ENCODE results near the gene PTX4. TPM values are rescaled to one million over a fixed set of nuclear protein-coding genes. Genes with fewer than 3 reads are reported as not detected.

PTX4 gene
- total RNA-seq, 1 experiment from 2014 or later = not detected

GRCh38 chr16:1506494-1507213 lies 17.9 kb upstream of the PTX4 start:
- Mint-ChIP-seq H3K27ac (ENCODE audit: unreplicated experiment) (no peak overlapping the region), H3K4me1 (ENCODE audit: low read depth, unreplicated experiment) (no peaks in the 10 kb centered on the region), H3K27me3 (ENCODE audit: unreplicated experiment) (no peaks in the 10 kb centered on the region), H3K36me3 (ENCODE audit: insufficient read depth, unreplicated experiment) (peaks cover 61% of the 10 kb centered on the region), H3K9me3 (ENCODE audit: low read depth, unreplicated experiment) (no peaks in the 10 kb centered on the region), H3K4me3 (ENCODE audit: low read depth, unreplicated experiment) (no peak overlapping the region)
- no peak for DNase-seq
- TF ChIP-seq, protein P1, sequence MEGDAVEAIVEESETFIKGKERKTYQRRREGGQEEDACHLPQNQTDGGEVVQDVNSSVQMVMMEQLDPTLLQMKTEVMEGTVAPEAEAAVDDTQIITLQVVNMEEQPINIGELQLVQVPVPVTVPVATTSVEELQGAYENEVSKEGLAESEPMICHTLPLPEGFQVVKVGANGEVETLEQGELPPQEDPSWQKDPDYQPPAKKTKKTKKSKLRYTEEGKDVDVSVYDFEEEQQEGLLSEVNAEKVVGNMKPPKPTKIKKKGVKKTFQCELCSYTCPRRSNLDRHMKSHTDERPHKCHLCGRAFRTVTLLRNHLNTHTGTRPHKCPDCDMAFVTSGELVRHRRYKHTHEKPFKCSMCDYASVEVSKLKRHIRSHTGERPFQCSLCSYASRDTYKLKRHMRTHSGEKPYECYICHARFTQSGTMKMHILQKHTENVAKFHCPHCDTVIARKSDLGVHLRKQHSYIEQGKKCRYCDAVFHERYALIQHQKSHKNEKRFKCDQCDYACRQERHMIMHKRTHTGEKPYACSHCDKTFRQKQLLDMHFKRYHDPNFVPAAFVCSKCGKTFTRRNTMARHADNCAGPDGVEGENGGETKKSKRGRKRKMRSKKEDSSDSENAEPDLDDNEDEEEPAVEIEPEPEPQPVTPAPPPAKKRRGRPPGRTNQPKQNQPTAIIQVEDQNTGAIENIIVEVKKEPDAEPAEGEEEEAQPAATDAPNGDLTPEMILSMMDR (IDR thresholded peaks at IDR 0.05; ENCODE audit: unreplicated experiment) = no peak
- intact Hi-C loops (cut with micrococcal nuclease; ENCODE audit: unreplicated experiment) = no loop called here
- CTCF ChIA-PET = no interaction called here
- BruUV-seq (replicated peaks) = no TSS peak

- CTCF ChIA-PET = no interaction called here
- BruUV-seq (replicated peaks) = no TSS peak
- Mint-ChIP-seq H3K4me3 (ENCODE audit: low read depth, unreplicated experiment) (no peak overlapping the region), H3K27ac (ENCODE audit: unreplicated experiment) (no peak overlapping the region), H3K27me3 (ENCODE audit: unreplicated experiment) (no peaks in the 10 kb centered on the region), H3K4me1 (ENCODE audit: low read depth, unreplicated experiment) (no peaks in the 10 kb centered on the region), H3K9me3 (ENCODE audit: low read depth, unreplicated experiment) (no peaks in the 10 kb centered on the region), H3K36me3 (ENCODE audit: insufficient read depth, unreplicated experiment) (peaks cover 58% of the 10 kb centered on the region)
- TF ChIP-seq, protein P1 (IDR thresholded peaks at IDR 0.05; ENCODE audit: unreplicated experiment) = no peak
- intact Hi-C loops (cut with micrococcal nuclease; ENCODE audit: unreplicated experiment) = no loop called here
- no peak for DNase-seq
Measured at GRCh38 chr16:1505912-1506311, 17.2 kb upstream of the PTX4 start.

- Mint-ChIP-seq H3K27me3 (ENCODE audit: unreplicated experiment) (no peaks in the 10 kb centered on the region), H3K4me3 (ENCODE audit: low read depth, unreplicated experiment) (no peak overlapping the region), H3K27ac (ENCODE audit: unreplicated experiment) (no peak overlapping the region), H3K9me3 (ENCODE audit: low read depth, unreplicated experiment) (no peaks in the 10 kb centered on the region), H3K4me1 (ENCODE audit: low read depth, unreplicated experiment) (no peaks in the 10 kb centered on the region), H3K36me3 (ENCODE audit: insufficient read depth, unreplicated experiment) (peaks cover 51% of the 10 kb centered on the region)
- intact Hi-C loops (cut with micrococcal nuclease; ENCODE audit: unreplicated experiment) = no loop called here
- TF ChIP-seq, protein P1 (IDR thresholded peaks at IDR 0.05; ENCODE audit: unreplicated experiment) = no peak
- no peak for DNase-seq
- CTCF ChIA-PET = interaction anchor here (0.7 kb wide), 1 partner anchor 43 kb away, joined by 3 read pairs; no protein-coding TSS in a partner anchor
- no TSS peak for BruUV-seq (replicated peaks)
Measured at GRCh38 chr16:1505073-1505844, 16.5 kb upstream of the PTX4 start.

- CTCF ChIA-PET = interaction anchor here (0.6 kb wide), 1 partner anchor 1417 kb away, joined by 11 read pairs; no protein-coding TSS in a partner anchor
- intact Hi-C loops (cut with micrococcal nuclease; ENCODE audit: unreplicated experiment) = no loop called here
- Mint-ChIP-seq H3K27ac (ENCODE audit: unreplicated experiment) (no peak overlapping the region), H3K36me3 (ENCODE audit: insufficient read depth, unreplicated experiment) (peaks cover 53% of the 10 kb centered on the region), H3K4me1 (ENCODE audit: low read depth, unreplicated experiment) (no peaks in the 10 kb centered on the region), H3K4me3 (ENCODE audit: low read depth, unreplicated experiment) (no peak overlapping the region), H3K9me3 (ENCODE audit: low read depth, unreplicated experiment) (no peaks in the 10 kb centered on the region), H3K27me3 (ENCODE audit: unreplicated experiment) (no peaks in the 10 kb centered on the region)
- TF ChIP-seq, protein P1 (IDR thresholded peaks at IDR 0.05; ENCODE audit: unreplicated experiment) = no peak
- no peak for DNase-seq
- no TSS peak for BruUV-seq (replicated peaks)
Measured at GRCh38 chr16:1503110-1503955, 14.6 kb upstream of the PTX4 start.

All from Calu3 (cell line).